ENCODE results near the gene TAF1B. TPM values are rescaled to one million over a fixed set of nuclear protein-coding genes. Genes with fewer than 3 reads are reported as not detected.

TAF1B gene
- total RNA-seq, 1 donor from 2014 or later: 19.5 TPM

DNA sequence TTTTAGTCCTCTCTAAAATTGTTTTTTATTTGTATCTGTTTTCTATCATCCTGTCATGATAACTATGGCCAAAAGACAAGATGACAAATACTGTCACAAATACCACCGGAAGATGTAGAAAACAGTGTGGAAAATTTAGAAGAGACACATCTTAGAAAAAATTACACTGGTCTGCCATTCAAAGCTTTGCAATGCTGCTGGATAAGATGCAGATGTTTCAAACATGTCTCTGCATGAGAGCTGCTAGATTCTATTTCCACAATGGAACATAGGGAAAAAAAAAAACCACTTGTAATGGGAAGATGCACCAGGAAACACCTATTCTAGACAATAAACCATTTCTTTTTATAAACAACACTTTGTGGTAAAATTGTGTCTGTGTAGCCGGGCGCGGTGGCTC is 5.8 kb upstream of the TAF1B start:
- H3K36me3 ChIP-seq: no peaks in the 10 kb centered on the region
- DNase-seq: no peak
- intact Hi-C loops (cut with DNase I): no loop called here
- no peaks in the 10 kb centered on the region for H3K27me3 ChIP-seq
- H3K4me3 ChIP-seq: no peak overlapping the region
- no peaks in the 10 kb centered on the region for H3K4me1 ChIP-seq
- H3K27ac ChIP-seq: no peak overlapping the region
- TF ChIP-seq, protein P1, sequence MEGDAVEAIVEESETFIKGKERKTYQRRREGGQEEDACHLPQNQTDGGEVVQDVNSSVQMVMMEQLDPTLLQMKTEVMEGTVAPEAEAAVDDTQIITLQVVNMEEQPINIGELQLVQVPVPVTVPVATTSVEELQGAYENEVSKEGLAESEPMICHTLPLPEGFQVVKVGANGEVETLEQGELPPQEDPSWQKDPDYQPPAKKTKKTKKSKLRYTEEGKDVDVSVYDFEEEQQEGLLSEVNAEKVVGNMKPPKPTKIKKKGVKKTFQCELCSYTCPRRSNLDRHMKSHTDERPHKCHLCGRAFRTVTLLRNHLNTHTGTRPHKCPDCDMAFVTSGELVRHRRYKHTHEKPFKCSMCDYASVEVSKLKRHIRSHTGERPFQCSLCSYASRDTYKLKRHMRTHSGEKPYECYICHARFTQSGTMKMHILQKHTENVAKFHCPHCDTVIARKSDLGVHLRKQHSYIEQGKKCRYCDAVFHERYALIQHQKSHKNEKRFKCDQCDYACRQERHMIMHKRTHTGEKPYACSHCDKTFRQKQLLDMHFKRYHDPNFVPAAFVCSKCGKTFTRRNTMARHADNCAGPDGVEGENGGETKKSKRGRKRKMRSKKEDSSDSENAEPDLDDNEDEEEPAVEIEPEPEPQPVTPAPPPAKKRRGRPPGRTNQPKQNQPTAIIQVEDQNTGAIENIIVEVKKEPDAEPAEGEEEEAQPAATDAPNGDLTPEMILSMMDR (IDR thresholded peaks at IDR 0.05): no peak
- ATAC-seq: no peak
- no peaks in the 10 kb centered on the region for H3K9me3 ChIP-seq

DNA sequence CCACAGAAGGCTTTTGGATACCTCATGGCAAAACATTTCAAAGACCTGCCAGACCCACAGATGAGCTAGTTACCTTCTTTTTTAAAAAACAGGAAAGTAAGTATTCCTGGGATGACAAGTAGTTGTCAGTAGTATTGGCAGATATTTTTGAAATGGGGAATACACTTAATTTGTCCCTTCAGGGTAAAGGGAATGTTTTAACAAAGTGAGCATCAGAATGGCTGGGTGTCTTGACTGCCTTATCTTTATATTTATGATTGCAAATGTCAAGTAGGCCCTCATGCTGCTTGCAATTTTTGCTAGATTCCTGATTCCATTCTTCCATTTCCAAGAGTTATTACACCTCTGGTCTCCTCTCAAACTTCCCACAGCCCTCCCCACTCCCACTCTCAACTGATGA is 4.9 kb upstream of the TAF1B start:
- no peaks in the 10 kb centered on the region for H3K36me3 ChIP-seq
- intact Hi-C loops (cut with DNase I): no loop called here
- peaks cover 4% of the 10 kb centered on the region for H3K4me1 ChIP-seq
- no peak overlapping the region for H3K4me3 ChIP-seq
- TF ChIP-seq, protein P1 (IDR thresholded peaks at IDR 0.05): no peak
- ATAC-seq (no peak), DNase-seq (no peak)
- H3K9me3 ChIP-seq: no peaks in the 10 kb centered on the region
- H3K27ac ChIP-seq: no peak overlapping the region
- H3K27me3 ChIP-seq: no peaks in the 10 kb centered on the region

DNA sequence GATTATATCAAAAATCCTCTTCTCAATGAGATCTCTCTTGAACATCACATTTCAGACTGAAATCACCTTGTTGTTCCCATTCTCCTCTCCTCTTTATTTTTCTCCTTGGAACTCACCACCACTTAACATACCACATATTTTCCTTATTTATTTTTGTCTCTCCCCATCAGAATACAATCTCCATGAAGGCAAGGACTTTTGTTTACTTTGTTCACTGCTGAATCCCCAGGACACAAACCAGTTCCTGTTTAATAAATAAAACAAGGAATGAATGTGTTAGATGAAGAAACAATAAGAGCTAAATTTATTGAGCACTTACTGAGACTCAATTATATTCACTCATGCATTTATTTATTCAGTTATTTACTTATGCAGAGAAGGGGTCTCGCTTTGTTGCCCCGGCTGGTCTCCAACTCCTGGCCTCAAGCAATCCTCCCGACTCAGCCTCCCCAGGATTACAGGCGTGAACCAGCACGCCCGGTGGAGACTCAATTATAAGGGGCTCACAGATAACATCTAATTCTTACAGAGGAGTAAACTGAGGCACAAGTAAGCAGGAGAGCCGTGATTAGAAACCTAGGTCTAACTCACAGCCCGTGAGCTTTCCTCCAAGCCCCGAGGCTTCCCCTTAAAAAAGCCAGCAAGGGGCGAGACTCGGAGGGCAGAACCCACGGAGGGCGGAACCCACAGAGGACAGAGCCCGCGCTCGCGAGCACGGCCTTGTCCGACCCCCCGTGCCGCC is 616 bp upstream of the TAF1B start:
- TF ChIP-seq, protein P1 (IDR thresholded peaks at IDR 0.05): no peak
- Histone ChIP-seq H3K4me1 (peaks cover 24% of the 10 kb centered on the region), H3K9me3 (no peaks in the 10 kb centered on the region), H3K27me3 (no peaks in the 10 kb centered on the region), H3K27ac (peak overlapping the region; percentile 90), H3K36me3 (peaks cover 14% of the 10 kb centered on the region), H3K4me3 (peak overlapping the region; percentile 85)
- no peak for DNase-seq
- intact Hi-C loops (cut with DNase I): no loop called here
- no peak for ATAC-seq

DNA sequence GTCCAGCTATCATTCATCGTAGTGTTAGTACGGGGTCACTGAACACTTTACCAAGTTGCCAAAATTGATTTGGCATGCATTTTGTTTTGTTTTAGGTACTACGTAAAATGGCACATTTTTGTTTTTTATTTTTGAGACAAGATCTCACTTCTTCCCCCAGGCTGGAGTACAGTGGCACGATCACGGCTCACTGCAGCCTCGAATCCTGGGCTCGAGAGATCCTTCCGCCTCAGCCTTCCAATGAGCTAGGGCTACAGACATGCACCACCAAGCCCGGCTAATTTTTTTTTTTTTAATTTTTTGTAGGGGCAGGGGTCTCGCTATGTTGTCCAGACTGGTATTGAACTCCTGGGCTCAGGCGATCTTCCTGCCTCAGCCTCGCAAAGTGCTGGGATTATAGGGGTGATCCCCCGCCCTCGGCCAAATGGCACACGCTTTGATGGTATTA is 786 bp downstream of the TAF1B start:
- no peak for DNase-seq
- intact Hi-C loops (cut with DNase I): no loop called here
- ATAC-seq: no peak
- Histone ChIP-seq H3K4me1 (peaks cover 24% of the 10 kb centered on the region), H3K9me3 (no peaks in the 10 kb centered on the region), H3K27ac (peak overlapping the region; percentile 90), H3K36me3 (peaks cover 22% of the 10 kb centered on the region), H3K27me3 (no peaks in the 10 kb centered on the region), H3K4me3 (peak overlapping the region; percentile 85)
- TF ChIP-seq, protein P1 (IDR thresholded peaks at IDR 0.05): no peak

DNA sequence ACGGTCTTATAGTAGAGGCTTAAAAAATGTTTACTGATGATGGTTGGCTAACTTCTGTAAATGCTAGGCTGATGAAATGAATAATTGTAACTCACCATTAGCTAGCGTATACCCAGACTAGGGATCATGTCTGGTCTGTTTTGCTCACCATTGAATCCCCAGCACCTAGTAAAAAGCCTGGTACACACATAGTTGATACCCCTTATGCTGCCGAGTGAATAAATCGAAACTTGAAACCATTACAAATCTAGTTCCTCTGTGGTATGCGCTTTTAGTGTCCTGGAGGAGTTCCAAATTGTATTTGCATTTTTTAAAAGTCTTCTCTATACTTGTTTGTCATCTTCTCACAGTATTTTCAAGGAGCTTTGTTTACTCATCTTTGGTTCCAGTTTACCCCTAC is 1.3 kb downstream of the TAF1B start:
- Histone ChIP-seq H3K4me1 (peaks cover 24% of the 10 kb centered on the region), H3K27ac (no peak overlapping the region), H3K4me3 (peak overlapping the region; percentile 85), H3K27me3 (no peaks in the 10 kb centered on the region), H3K9me3 (no peaks in the 10 kb centered on the region), H3K36me3 (peaks cover 27% of the 10 kb centered on the region)
- TF ChIP-seq, protein P1 (IDR thresholded peaks at IDR 0.05): no peak
- DNase-seq (no peak), ATAC-seq (no peak)
- intact Hi-C loops (cut with DNase I): no loop called here
